ENCODE measurements around the gene SYTL3. TPM values are rescaled to one million over a fixed set of nuclear protein-coding genes. Genes with fewer than 3 reads are reported as not detected.
"Not testable (repeated sequence)": the region's sequence is repeated elsewhere in the genome, so short reads cannot be mapped to it uniquely, and the experiment has no call there.

The SYTL3 gene
- total and polyA plus RNA-seq, 2 donors (not counting 1 experiment from before 2014, with no cell fraction given): 1.1 to 5.4 TPM

GRCh38 chr6:158655569-158656450, 6.0 kb downstream of the SYTL3 start:
- Mint-ChIP-seq H3K27ac (no peak overlapping the region), H3K4me3 (no peak overlapping the region), H3K9me3 (ENCODE audit: insufficient read depth) (no peaks in the 10 kb centered on the region), H3K27me3 (peaks cover 15% of the 10 kb centered on the region), H3K4me1 (peaks cover 17% of the 10 kb centered on the region)
- intact Hi-C loops (cut with micrococcal nuclease): no loop called here
- H3K27me3 ChIP-seq (replicated peaks in 1 of 4; ENCODE audit: control extremely low read depth in 1 of 4, control insufficient read depth in 3 of 4, insufficient read depth in 4 of 4, low read length in 3 of 4): peaks cover 0 to 7% (median 0%) of the 10 kb centered on the region in 4 experiments
- no peak for ATAC-seq (ENCODE audit: low read depth)
- H3K79me2 ChIP-seq (ENCODE audit: control insufficient read depth, insufficient read depth, low read length): no peaks in the 10 kb centered on the region
- ChIA-PET CTCF (no interaction called here), POLR2A (interaction anchor here (0.6 kb wide), 1 partner anchor 29 kb away, joined by 3 read pairs; no protein-coding TSS in a partner anchor)
- no peaks in the 10 kb centered on the region for H4K20me1 ChIP-seq (ENCODE audit: control insufficient read depth, insufficient read depth, low read length, poor library complexity, severe bottlenecking)
- peaks cover 12% of the 10 kb centered on the region in 2 donors for H3K4me1 ChIP-seq (ENCODE audit: control insufficient read depth in 2 of 2, insufficient read depth in 2 of 2, low read length in 2 of 2)
- TF ChIP-seq CTCF (IDR thresholded peaks at IDR 0.05) (no peak), EZH2 (IDR thresholded peaks at IDR 0.05; ENCODE audit: borderline replicate concordance, insufficient read depth, low read depth, low read length, poor library complexity, severe bottlenecking) (no peak)
- H3K4me2 ChIP-seq (replicated peaks; ENCODE audit: low read depth, low read length, poor library complexity, severe bottlenecking): no peak overlapping the region
- no peaks in the 10 kb centered on the region for H3K36me3 ChIP-seq (replicated peaks in 1 of 2; ENCODE audit: control extremely low read depth in 1 of 2, control insufficient read depth in 1 of 2, extremely low read depth in 1 of 2, insufficient read depth in 2 of 2, low read length in 1 of 2)
- H3K27ac ChIP-seq (ENCODE audit: low read length in 2 of 2): no peak overlapping the region
- WGBS (ENCODE audit: insufficient coverage): 87% methylated on average over 15 of the region's 22 CpGs
- H3K4me3 ChIP-seq (ENCODE audit: control extremely low read depth in 1 of 5, extremely low read depth in 1 of 5, insufficient read depth in 1 of 5, low read depth in 2 of 5, low read length in 4 of 5): no peak overlapping the region
- no peak for DNase-seq
- no peaks in the 10 kb centered on the region for H3K9me3 ChIP-seq (ENCODE audit: control extremely low read depth in 1 of 3, control insufficient read depth in 2 of 3, insufficient read depth in 1 of 3, low read length in 2 of 3)
- no peak overlapping the region for H3K9ac ChIP-seq (ENCODE audit: low read length)
- no peak overlapping the region for H2AFZ ChIP-seq (ENCODE audit: insufficient read depth, low read depth, low read length, poor library complexity, severe bottlenecking)

- POLR2A ChIA-PET; H3K27ac Mint-ChIP-seq; H3K9me3 ChIP-seq (ENCODE audit: control extremely low read depth in 1 of 3, control insufficient read depth in 2 of 3, insufficient read depth in 1 of 3, low read length in 2 of 3); H3K4me3 Mint-ChIP-seq; H3K4me2 ChIP-seq (replicated peaks; ENCODE audit: low read depth, low read length, poor library complexity, severe bottlenecking); DNase-seq; H3K36me3 ChIP-seq (replicated peaks in 1 of 2; ENCODE audit: control extremely low read depth in 1 of 2, control insufficient read depth in 1 of 2, extremely low read depth in 1 of 2, insufficient read depth in 2 of 2, low read length in 1 of 2); H3K79me2 ChIP-seq (ENCODE audit: control insufficient read depth, insufficient read depth, low read length); intact Hi-C loops (cut with micrococcal nuclease); H3K9me3 Mint-ChIP-seq (ENCODE audit: insufficient read depth); H3K27ac ChIP-seq (ENCODE audit: low read length in 2 of 2); CTCF ChIA-PET; H3K9ac ChIP-seq (ENCODE audit: low read length); H3K27me3 ChIP-seq (replicated peaks in 1 of 4; ENCODE audit: control extremely low read depth in 1 of 4, control insufficient read depth in 3 of 4, insufficient read depth in 4 of 4, low read length in 3 of 4); H4K20me1 ChIP-seq (ENCODE audit: control insufficient read depth, insufficient read depth, low read length, poor library complexity, severe bottlenecking); H2AFZ ChIP-seq (ENCODE audit: insufficient read depth, low read depth, low read length, poor library complexity, severe bottlenecking); ATAC-seq (ENCODE audit: low read depth); H3K4me3 ChIP-seq (ENCODE audit: control extremely low read depth in 1 of 5, extremely low read depth in 1 of 5, insufficient read depth in 1 of 5, low read depth in 2 of 5, low read length in 4 of 5): not testable (repeated sequence)
- H3K4me1 ChIP-seq (ENCODE audit: control insufficient read depth in 2 of 2, insufficient read depth in 2 of 2, low read length in 2 of 2): peaks cover 12% of the 10 kb centered on the region in 2 donors
- H3K4me1 Mint-ChIP-seq: peaks cover 16% of the 10 kb centered on the region
- WGBS (ENCODE audit: insufficient coverage): 91% methylated on average over 4 of the region's 9 CpGs
- peaks cover 15% of the 10 kb centered on the region for H3K27me3 Mint-ChIP-seq
These were observed 7.1 kb downstream of the SYTL3 start for GRCh38 chr6:158656986-158657385.

Measured in B cell (primary cell).